Transverse colon (tissue), 4 donors: ENCODE results near the gene TRIM45. TPM values are rescaled to one million over a fixed set of nuclear protein-coding genes. Genes with fewer than 3 reads are reported as not detected.
A peak's percentile ranks its signal among the peaks of the same experiment; 100 is the strongest.

ENCODE experiments used
- DNase-seq: peaks from one replicate; pipeline ENCODE4 v3.0.0-alpha.2; 2019
- H3K27ac ChIP-seq, 4 donors: fragments of 200-600 bp; sonication (generic); 2 replicates each; pipeline ENCODE4 v1.5.1; 2016 to 2018; ENCODE audit warnings: inconsistent platforms in 4 of 4
- H3K27me3 ChIP-seq: fragments of 200-600 bp; sonication (generic); 2 replicates; pipeline ENCODE4 v1.5.1; 2017; ENCODE audit warnings: inconsistent platforms
- H3K36me3 ChIP-seq, 4 donors: fragments of 200-600 bp; sonication (generic); 2 replicates each; pipeline ENCODE4 v1.5.1; 2017 to 2019; ENCODE audit warnings: inconsistent platforms in 4 of 4
- H3K4me1 ChIP-seq, 4 donors: fragments of 200-600 bp; sonication (generic); 2 replicates each; pipeline ENCODE4 v1.5.1; 2017 to 2020; ENCODE audit warnings: inconsistent platforms in 4 of 4
- H3K4me3 ChIP-seq, 4 donors: fragments of 200-600 bp; sonication (generic); 1 replicate in 1 of 4; 2 replicates in 3 of 4; pipeline versions ENCODE4 v1.5.1 to v1.6.1; 2017 to 2019; ENCODE audit warnings: inconsistent platforms in 4 of 4
- H3K9me3 ChIP-seq, 2 donors: fragments of 200-600 bp; sonication (generic); 2 replicates each; pipeline ENCODE4 v1.5.1; 2017 to 2019; ENCODE audit warnings: inconsistent platforms in 2 of 2
- EP300 ChIP-seq: sonication (generic); formaldehyde crosslinking; IDR thresholded peaks from one replicate; pipeline ENCODE4 v1.6.1; 2017; ENCODE audit warnings: antibody characterized with exemption, low read depth
- POLR2A ChIP-seq: fragments of 450-650 bp; IDR thresholded peaks from one replicate; pipeline ENCODE4 v1.6.1; 2016; ENCODE audit warnings: antibody characterized with exemption, mild to moderate bottlenecking, moderate library complexity
- POLR2AphosphoS5 ChIP-seq, 3 donors: sonication (generic); formaldehyde crosslinking; IDR thresholded peaks; one replicate each; pipeline ENCODE4 v1.6.1; 2016; ENCODE audit warnings: antibody characterized with exemption in 3 of 3
- WGBS, 2 donors: methylation state at CpG; one replicate each; pipeline ENCODE4 v1.1.5; 2018; ENCODE audit warnings: low coverage in 1 of 2; 5-methylcytosine and 5-hydroxymethylcytosine counted together
- in situ Hi-C, 4 donors: fragments of 200-750 bp; cut with MboI; loops; one replicate each; pipeline versions ENCODE4 v1.15.0 to v1.15.1; 2017; ENCODE audit warnings: low sequenced_read_pairs in 3 of 4, low pct_ligation_motif_present in 1 of 4, low pct_unique_long_range_greater_than_20kb in 1 of 4
- intact Hi-C: fragments of 100-400 bp; cut with DNase I; formaldehyde crosslinking; loops from one replicate; pipeline ENCODE4 v1.15.1; 2023; ENCODE audit warnings: low total_unique reads
- total RNA-seq, 4 donors: library from RNA; depleted of rRNA; stranded (reverse); fragments of >200 nt; gene quantifications; one replicate each; pipeline ENCODE4 v1.1.0, GENCODE V29; 2016
- TF ChIP-seq, protein P1 (sequence below), 5 experiments: fragments of 200-600 bp in 3 of 5; fragments of 450-650 bp in 2 of 5; sonication (generic) in 3 of 5; IDR thresholded peaks; 1 replicate in 2 of 5; 2 replicates in 3 of 5; pipeline ENCODE4 v1.5.1; 2016 to 2017; ENCODE audit warnings: antibody characterized with exemption in 5 of 5, inconsistent platforms in 3 of 5, mild to moderate bottlenecking in 2 of 5, moderate library complexity in 1 of 5

The TRIM45 gene
- total RNA-seq, 4 donors from 2014 or later: 2.6 to 106 (median 3.1) TPM

DNA sequence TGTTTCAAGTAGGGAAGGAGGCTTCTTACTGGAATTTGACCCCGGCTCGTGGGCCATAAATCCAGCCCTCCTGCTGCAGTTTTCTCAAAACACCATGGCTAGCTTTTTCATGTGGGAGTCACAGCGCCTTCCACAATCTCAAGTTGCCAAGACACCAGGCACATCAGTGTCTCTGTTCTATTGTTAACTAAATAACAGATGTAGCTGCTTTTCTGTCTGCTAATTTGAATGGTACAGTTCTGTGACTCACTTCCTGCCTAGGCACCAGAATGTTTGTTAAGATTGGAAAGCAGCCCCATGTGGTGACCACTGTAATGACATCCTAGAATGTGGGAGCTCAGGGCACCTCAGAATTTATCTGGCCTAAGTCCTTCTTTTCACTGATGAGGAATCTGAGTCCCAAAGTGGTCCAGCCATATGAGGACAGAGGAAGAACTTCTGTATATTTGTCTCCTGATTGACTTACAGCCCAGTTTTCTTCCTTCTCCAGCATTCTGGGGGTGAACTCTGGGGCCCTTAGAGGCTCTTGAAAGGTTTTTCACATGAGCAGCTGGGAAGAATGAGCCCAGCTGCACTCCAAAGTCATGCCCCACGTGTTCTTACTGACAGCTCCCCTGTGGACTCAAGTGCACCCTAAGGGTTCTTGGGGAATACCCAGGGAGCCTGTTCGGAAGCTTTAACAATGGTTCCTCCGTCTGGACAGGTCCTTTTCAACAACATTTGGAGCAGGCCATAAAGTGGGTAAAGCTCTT lies 27.5 kb downstream of the TRIM45 start:
- no peak overlapping the region for H3K4me3 ChIP-seq
- TF ChIP-seq POLR2AphosphoS5 (IDR thresholded peaks at IDR 0.05) (no peak), EP300 (no peak)
- TF ChIP-seq, protein P1, sequence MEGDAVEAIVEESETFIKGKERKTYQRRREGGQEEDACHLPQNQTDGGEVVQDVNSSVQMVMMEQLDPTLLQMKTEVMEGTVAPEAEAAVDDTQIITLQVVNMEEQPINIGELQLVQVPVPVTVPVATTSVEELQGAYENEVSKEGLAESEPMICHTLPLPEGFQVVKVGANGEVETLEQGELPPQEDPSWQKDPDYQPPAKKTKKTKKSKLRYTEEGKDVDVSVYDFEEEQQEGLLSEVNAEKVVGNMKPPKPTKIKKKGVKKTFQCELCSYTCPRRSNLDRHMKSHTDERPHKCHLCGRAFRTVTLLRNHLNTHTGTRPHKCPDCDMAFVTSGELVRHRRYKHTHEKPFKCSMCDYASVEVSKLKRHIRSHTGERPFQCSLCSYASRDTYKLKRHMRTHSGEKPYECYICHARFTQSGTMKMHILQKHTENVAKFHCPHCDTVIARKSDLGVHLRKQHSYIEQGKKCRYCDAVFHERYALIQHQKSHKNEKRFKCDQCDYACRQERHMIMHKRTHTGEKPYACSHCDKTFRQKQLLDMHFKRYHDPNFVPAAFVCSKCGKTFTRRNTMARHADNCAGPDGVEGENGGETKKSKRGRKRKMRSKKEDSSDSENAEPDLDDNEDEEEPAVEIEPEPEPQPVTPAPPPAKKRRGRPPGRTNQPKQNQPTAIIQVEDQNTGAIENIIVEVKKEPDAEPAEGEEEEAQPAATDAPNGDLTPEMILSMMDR (IDR thresholded peaks at IDR 0.05): peak in 4 of 5 experiments; percentile 10 to 29 (median 24)
- H3K27me3 ChIP-seq: no peaks in the 10 kb centered on the region
- peaks cover 0 to 30% (median 4%) of the 10 kb centered on the region in 4 donors for H3K36me3 ChIP-seq
- intact Hi-C loops (no loop called here), in situ Hi-C loops (no loop called here)
- no peak for DNase-seq
- H3K9me3 ChIP-seq: no peaks in the 10 kb centered on the region
- 57 to 77% methylated on average over 1 to 6 of the region's 6 CpGs for WGBS, 2 donors
- peaks cover 0 to 10% (median 5%) of the 10 kb centered on the region in 4 donors for H3K4me1 ChIP-seq
- peak overlapping the region; percentile 32 to 65 (median 52) for H3K27ac ChIP-seq

DNA sequence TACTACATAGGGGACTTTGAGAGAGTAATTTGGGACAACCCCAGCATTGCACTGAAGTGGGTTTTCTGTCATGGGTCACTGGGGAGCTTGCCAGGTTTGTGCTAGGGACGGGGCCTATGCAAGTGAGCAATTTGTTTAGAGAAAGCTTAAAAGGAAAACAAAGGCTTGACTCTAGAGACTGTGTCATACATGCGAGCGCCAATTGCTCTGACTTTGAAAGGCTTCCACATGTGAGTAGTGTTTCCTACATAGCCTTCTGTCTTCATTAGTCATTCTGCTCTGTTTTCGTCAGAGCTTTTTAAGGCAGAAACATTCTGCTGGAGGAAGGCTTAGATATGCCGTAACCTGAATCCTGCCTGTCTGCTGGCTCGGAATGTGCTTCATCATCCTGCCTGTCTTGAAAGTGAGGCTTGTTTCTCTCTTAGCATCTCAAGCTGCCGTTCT lies 28.4 kb downstream of the TRIM45 start:
- in situ Hi-C loops (no loop called here), intact Hi-C loops (no loop called here)
- Histone ChIP-seq H3K9me3 (no peaks in the 10 kb centered on the region), H3K27me3 (no peaks in the 10 kb centered on the region), H3K27ac (peak overlapping the region; percentile 47 to 65 (median 54)), H3K4me3 (no peak overlapping the region), H3K36me3 (peaks cover 0 to 30% (median 4%) of the 10 kb centered on the region in 4 donors), H3K4me1 (peaks cover 0 to 10% (median 5%) of the 10 kb centered on the region in 4 donors)
- TF ChIP-seq POLR2AphosphoS5 (IDR thresholded peaks at IDR 0.05): peak in 2 of 3 donors; percentile 19 to 58
- TF ChIP-seq POLR2A: no peak
- DNase-seq: peak; percentile 41
- 76 to 81% methylated on average over 6 to 7 of the region's 7 CpGs for WGBS, 2 donors

DNA sequence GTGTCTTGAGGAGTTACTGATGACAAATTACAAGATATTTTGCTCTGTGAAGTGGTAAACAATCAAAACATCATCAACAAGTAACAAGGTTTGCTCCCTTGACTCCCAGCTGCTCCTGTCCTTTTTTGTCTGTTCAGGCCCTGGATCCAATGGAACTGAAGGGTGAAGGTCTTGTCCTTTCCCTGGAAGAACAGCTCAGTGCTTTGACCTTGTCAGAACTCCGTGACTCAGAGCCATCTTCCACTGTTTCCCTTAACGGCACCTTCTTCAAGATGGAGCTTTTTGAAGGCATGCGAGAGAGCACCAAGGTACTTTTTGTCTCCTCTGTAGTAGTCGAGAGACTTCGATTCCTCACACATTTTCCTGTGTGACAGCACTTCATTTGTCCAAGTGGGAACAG lies 29.0 kb downstream of the TRIM45 start:
- TF ChIP-seq POLR2A (no peak), EP300 (no peak), POLR2AphosphoS5 (IDR thresholded peaks at IDR 0.05) (no peak)
- TF ChIP-seq, protein P1 (IDR thresholded peaks at IDR 0.05): no peak
- Histone ChIP-seq H3K36me3 (peaks cover 0 to 27% (median 4%) of the 10 kb centered on the region in 4 donors), H3K4me3 (no peak overlapping the region), H3K4me1 (peaks cover 0 to 10% (median 5%) of the 10 kb centered on the region in 4 donors), H3K9me3 (no peaks in the 10 kb centered on the region), H3K27ac (peak overlapping the region; percentile 47 to 65 (median 54)), H3K27me3 (no peaks in the 10 kb centered on the region)
- DNase-seq: no peak
- intact Hi-C loops: no loop called here
- in situ Hi-C loops: no loop called here
- 88 to 96% methylated on average over 4 to 5 of the region's 5 CpGs for WGBS, 2 donors

DNA sequence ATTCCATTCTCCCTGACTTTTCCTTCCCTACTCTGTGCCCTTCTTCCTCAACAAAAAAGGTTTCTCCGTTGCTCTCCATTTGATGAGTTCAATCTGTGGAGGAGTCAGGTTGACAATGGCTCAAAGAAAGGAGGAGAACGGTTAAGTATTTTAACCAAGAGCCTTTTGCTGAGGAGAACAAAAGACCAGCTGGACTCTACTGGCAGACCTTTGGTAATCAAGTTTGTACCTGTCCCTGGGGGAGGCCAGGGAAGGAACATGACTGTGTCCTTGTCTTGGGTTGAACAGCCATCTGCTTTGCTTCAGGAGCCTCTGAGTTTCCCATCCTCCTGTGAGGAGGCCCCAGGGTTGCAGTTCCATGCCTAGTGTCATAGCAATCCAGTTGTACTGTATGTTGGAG lies 31.6 kb downstream of the TRIM45 start:
- TF ChIP-seq, protein P1 (IDR thresholded peaks at IDR 0.05): no peak
- TF ChIP-seq POLR2AphosphoS5 (IDR thresholded peaks at IDR 0.05): no peak
- TF ChIP-seq POLR2A: no peak
- no peak for DNase-seq
- 91 to 100% methylated on average over 1 to 2 of the region's 2 CpGs for WGBS, 2 donors
- peaks cover 0 to 10% (median 5%) of the 10 kb centered on the region in 4 donors for H3K4me1 ChIP-seq
- H3K27ac ChIP-seq: no peak overlapping the region
- H3K36me3 ChIP-seq: peaks cover 0 to 19% (median 4%) of the 10 kb centered on the region in 4 donors
- no peaks in the 10 kb centered on the region for H3K9me3 ChIP-seq
- no peaks in the 10 kb centered on the region for H3K27me3 ChIP-seq
- intact Hi-C loops: no loop called here
- in situ Hi-C loops: no loop called here
- no peak overlapping the region for H3K4me3 ChIP-seq
